GM19023 (cell line): ENCODE results near the gene DNAH10.

Experiments used
- ATAC-seq: cut with Tn5 transposase; IDR thresholded peaks from one replicate; pipeline ENCODE4 v1.9.1; 2021; ENCODE audit warnings: mild to moderate bottlenecking, moderate library complexity; ENCODE audit not compliant: unreplicated experiment

Gene DNAH10

DNA sequence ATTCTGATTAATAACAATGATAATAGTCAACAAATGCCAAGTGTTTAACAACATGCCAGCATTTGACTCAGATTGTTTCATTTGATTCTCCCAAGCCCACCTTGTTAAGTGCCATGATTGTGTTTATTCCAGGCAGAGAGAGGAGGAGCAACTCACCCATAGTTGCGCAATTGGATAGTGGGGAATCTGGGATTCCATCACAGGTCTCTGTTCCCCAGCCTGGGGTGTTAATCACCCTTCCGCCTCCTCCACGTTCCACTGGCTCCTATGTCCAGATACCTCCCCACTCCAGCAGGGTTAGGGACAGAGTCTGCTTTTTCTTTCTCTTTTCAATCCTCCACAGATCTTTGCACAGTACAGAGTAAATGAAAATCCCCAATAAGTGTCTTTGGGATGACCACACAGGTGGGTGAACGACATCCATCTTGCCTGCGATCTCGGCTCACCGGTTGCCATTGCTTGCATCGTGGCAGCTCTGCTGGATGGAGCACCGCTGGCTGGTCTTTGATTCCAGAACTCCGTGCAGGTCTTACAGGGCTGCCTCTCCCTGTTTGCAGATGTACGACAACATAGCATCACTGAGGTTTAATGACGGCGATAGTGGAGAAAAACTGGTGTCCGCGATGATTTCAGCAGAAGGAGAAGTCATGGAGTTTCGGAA lies 78.8 kb downstream of the DNAH10 start:
- ATAC-seq: no peak

DNA sequence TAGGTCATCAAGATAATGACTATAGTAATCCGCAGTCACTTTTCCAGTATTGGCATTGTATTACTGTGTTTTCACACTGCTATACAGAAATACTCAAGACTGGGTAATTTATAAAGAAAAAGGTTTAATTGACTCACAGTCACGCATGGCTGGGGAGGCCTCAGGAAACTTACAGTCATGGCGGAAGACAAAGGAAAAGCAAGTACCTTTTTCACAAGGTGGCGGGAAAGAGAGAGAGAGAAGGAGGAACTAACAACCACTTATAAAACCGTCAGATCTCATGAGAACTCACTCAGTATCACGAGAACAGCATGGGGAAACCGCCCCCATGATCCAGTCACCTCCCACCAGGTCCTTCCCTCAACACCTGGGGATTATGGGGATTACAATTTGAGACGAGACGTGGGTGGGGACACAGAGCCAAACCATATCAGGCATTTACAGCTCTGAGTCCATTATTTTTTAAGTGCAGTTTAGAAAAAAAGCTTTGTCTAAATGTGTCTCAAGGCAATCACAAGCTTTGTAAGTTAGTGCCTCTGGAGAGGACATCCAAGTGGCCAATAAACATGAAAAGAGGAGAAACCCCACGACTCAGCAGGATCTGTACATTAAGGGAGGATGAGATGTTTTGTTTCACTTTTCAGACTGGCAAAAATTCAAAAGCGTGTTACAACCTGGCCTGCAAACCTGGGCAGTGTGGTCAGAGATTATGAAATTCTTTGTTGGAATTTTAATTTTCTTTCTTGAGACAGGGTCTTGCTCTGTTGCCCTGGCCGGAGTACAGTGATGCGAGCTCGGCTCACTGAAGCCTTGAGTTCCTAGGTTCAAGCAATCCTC lies 82.0 kb downstream of the DNAH10 start:
- ATAC-seq: no peak

DNA sequence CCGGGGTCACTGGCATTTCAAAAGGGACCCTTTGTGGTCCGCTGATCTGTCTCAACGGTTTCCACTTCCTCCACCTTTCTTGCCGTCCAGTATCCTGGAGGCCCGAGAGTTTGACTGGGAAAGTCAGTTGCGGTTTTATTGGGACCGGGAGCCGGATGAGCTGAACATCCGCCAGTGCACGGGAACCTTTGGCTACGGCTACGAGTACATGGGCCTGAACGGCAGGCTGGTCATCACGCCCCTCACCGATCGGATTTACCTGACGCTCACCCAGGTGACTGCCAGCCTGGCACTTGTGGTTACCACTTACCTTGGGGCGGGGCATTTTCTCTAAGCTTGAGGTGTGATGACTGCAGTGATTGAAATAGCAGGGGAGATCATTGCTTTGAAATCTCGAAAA lies 83.8 kb downstream of the DNAH10 start:
- ATAC-seq: no peak

- ATAC-seq: no peak
Observed at GRCh38 chr12:123846340-123846739, 84.2 kb downstream of the DNAH10 start.

DNA sequence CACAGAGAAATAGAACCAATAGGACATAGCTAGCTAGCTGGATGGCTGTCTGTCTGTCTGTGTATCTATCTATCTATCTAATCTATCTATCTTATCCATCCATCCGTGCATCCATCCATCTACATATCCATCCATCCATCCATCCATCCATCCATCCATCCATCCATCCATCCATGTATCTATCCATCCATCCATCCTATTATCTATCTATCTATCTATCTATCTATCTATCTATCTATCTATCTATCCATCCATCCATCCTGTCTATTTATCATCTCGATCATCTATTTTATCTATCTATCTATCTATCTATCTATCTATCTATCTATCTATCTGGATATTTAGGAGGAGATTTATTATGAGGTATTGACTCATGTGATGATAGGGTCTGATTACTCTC lies 84.9 kb downstream of the DNAH10 start:
- no peak for ATAC-seq

- ATAC-seq: no peak
Observed at GRCh38 chr12:123847876-123848275, 85.8 kb downstream of the DNAH10 start.

DNA sequence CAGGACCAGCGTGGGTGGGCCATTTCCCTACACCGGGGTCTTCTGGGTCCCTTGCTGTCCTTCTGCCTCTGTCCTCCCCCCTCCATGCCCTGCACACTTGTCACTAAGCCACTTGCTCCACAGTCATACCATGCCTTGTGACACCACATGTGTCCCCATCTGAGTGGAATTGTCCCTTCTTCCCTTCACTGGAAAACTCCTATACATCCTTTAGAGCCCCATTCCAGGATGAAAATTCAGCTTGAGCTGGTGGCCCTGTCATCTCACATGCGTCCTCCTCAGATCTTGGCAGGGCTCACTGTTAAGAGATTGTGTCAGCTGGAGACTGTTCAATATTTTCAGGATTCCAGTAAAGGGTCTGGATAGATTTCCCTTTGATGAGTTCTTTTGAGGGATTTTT lies 87.4 kb downstream of the DNAH10 start:
- no peak for ATAC-seq

DNA sequence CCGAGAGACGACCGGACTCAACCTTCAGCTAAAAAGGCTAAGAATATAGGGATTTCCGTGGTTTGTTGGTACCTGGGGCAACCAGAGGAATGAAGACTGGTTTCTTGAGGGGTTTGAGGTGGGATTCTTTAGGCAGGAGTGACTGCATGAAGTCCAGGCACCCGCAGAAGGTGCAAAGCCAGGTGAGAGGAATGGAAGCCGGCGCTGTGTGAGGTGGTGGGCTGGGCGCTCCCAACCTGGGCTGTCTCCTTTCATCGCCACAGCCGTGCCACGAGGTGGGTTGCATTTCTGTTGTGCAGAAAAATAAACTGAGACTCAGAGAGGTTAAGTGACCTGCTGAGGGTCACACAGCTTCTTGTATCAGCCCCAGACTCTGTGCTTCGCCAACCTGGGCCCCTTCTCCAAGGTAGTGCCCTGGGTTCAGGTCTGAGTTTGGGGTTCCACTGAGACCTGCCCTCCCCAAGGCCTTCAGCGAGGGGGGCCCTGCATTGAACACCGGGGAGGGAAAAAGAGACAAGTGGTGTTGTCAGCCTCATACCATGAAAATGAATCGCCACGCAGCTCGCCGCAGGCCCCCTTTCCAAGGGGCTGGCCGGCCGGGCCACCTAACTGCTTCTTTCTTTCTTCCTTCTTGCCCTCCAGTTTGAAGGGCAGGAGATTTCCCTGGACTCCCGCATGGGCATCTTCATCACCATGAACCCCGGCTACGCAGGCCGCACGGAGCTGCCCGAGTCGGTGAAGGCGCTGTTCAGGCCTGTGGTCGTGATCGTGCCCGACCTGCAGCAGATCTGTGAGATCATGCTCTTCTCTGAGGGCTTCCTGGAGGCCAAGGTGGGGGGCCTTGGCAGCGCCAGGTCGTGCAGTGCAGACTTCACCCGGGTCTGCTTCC lies 88.4 kb downstream of the DNAH10 start:
- no peak for ATAC-seq

GRCh38 chr12:123853396-123854070 lies 91.4 kb downstream of the DNAH10 start:
- no peak for ATAC-seq

GRCh38 chr12:123854232-123854631 lies 92.1 kb downstream of the DNAH10 start:
- ATAC-seq: no peak

DNA sequence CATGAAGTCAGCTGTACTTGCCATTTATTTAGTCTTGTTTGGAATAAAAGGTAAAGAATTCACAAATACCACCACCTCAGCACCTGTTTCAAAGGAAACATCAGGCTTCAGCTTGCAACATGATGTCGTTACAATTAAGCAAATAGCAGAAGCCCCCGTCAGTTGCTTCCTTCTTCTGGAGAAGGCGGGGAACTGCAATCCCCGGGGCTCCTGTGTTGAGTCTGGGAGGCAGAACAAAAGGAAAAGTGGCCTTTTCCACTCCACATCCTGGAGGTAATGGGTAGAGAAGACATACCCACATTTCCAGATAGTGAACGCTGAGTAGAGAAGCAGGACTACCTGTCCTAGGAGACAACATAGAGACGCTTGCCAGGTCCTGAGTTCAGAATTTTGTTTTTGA lies 92.8 kb downstream of the DNAH10 start:
- ATAC-seq: no peak

DNA sequence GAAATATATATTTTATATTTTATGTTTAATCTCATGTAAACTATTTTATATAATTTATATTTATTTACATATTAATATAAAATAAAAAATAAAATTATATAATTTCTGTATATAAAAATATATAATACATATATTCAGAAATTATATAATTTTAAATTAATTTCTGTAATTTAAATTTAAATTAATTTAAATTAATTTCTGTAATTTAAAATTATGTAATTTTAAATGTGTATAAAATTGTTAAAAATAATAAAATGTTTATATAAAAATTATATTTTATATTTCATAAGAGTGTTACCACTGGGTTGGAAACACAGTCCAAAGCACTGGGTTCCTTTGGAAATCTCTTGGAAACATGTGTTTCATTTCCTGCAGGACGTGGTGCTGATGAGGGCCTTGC lies 94.6 kb downstream of the DNAH10 start:
- ATAC-seq: no peak

- ATAC-seq: no peak
Observed at GRCh38 chr12:123858176-123858575, 96.1 kb downstream of the DNAH10 start.

DNA sequence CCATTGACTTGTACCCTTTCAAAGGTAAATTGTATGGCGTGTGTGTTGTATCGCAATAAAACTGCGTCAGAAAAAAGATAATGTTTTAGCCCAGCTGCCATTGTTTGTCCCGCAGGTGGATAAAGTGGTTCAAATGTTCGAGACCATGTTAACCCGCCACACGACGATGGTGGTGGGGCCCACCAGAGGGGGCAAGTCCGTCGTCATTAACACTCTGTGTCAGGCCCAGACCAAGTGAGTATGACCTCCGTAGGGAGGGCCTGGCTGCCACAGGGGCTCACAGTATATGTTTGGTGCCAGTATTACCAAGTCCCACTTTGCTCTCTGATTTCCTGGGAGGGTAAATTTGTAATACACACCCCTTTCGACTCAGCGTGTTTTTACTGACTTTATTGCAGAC lies 96.9 kb downstream of the DNAH10 start:
- no peak for ATAC-seq

GRCh38 chr12:123860377-123860776 lies 98.3 kb downstream of the DNAH10 start:
- no peak for ATAC-seq

GRCh38 chr12:123861392-123861791 lies 99.3 kb downstream of the DNAH10 start:
- ATAC-seq: no peak

DNA sequence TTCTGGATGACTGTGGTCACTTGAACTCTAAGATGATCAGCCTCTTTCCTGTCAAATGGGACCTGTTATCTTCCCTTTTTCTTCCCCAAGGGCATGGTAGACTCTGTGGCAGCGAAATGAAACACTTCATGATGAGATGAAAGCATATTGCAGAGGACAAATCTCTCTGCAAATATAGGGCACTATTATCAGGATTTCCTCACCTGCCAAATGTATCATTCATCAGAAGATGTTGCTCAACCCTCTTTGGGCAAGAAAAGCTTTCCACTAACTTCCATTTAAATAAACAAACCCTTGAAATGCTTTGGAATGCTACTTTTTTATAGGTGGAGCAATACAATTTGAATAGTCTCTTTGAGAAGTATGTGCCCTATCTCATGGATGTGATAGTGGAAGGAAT lies 105.0 kb downstream of the DNAH10 start:
- no peak for ATAC-seq

DNA sequence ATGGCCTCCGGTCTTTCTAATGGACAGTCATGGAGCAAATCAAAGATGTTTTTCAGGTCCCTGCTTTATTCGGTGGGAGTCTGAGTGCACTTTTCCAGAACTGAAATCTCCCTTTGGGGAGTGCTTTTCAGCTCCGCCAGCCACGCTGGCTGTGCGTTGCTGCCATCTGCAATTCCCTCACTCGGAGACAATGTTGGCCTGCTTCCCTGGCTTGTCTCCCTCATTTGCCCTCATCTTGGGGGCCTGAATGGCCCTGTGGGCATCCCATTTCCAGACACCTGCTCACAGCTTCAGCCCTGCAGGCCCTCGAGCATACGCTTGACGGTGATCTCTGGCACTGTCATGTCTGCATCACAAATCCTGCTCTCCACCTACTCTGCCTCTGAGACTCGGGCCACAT lies 106.7 kb downstream of the DNAH10 start:
- no peak for ATAC-seq

- ATAC-seq: no peak
Observed at GRCh38 chr12:123873793-123874192, 111.7 kb downstream of the DNAH10 start.

GRCh38 chr12:123877968-123878367 lies 115.9 kb downstream of the DNAH10 start:
- no peak for ATAC-seq

DNA sequence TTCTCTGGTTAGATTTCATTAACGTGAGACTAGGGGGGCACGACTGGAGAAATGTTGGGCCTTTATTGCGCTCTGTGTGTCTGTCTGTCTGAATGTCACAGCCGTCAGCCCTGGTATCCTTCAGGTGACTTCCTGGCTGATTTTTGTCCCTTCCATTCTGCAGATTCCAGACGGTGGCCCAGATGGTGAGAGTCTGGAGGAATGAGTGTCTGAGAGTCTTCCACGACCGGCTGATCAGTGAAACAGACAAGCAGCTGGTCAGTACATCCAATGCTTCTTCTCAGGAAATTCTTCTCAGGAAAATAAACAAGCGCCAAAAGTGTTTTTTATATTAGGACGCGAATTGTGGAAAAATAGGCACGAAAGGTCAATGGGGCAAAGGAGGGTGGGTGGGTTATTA lies 117.0 kb downstream of the DNAH10 start:
- no peak for ATAC-seq
